Erythroblast (primary cell): ENCODE results near the gene ZFP3.
"Not testable (repeated sequence)": the region's sequence is repeated elsewhere in the genome, so short reads cannot be mapped to it uniquely, and the experiment has no call there.

Experiments used
- DNase-seq, 2 experiments: peaks; one replicate each; lab custom pipeline; 2025; lab: John Stamatoyannopoulos, UW
- GATA1 ChIP-seq: IDR thresholded peaks from 2 replicates; pipeline ENCODE4 v1.6.1; 2011; ENCODE audit warnings: low read depth, mild to moderate bottlenecking, control low read depth, low read length, moderate library complexity
- POLR2A ChIP-seq: IDR thresholded peaks from 2 replicates; pipeline ENCODE4 v1.6.1; 2011; ENCODE audit warnings: mild to moderate bottlenecking, low read length

The ZFP3 gene

GRCh38 chr17:5135726-5136579 lies 57.7 kb downstream of the ZFP3 start:
- no peak for DNase-seq
- TF ChIP-seq GATA1 (no peak), POLR2A (no peak)

GRCh38 chr17:5136580-5137412 lies 58.5 kb downstream of the ZFP3 start:
- not testable (repeated sequence) for DNase-seq

DNA sequence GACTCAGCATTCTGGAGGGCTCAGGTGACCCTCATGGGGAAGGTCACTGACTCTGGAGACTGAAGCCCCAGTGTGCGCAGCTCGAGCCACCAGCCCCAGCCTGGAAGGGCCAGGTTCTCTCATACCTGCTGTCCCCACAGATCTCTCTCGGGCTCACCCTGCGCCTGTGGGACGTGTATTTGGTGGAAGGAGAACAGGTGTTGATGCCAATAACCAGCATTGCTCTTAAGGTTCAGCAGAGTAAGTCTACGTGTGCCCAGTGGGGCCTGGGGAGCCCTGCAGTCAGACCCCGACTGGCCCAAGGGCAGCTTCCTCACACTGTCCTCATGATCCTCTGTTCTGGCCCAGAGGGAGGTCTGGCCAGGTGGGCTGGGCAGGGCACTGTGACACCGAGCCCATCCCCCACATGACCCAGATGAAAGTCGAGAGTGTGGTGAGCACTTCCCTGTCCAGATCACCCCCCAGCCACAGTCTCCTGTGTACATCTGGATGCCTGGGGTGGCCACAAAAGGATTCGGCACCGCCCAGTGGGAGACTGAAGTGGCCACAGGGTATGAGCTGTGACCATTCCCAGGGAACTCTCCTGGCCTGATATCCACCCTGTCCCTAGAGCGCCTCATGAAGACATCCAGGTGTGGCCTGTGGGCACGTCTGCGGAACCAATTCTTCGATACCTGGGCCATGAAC lies 59.4 kb downstream of the ZFP3 start:
- not testable (repeated sequence) for DNase-seq

GRCh38 chr17:5138198-5138544 lies 59.9 kb downstream of the ZFP3 start:
- DNase-seq: not testable (repeated sequence)

- DNase-seq: no peak
These were observed 60.6 kb downstream of the ZFP3 start for GRCh38 chr17:5138616-5139457.

GRCh38 chr17:5139458-5139732 lies 61.1 kb downstream of the ZFP3 start:
- TF ChIP-seq GATA1 (no peak), POLR2A (no peak)

More at GRCh38 chr17:5138616-5139457, 60.6 kb downstream of the ZFP3 start:
- TF ChIP-seq POLR2A (no peak), GATA1 (no peak)

GRCh38 chr17:5142877-5143276 lies 64.6 kb downstream of the ZFP3 start:
- not testable (repeated sequence) for DNase-seq

More at GRCh38 chr17:5139458-5139732, 61.1 kb downstream of the ZFP3 start:
- DNase-seq: no peak
